Panc1 (cell line): ENCODE data around the gene CALML4.
"Not testable (repeated sequence)": the region's sequence is repeated elsewhere in the genome, so short reads cannot be mapped to it uniquely, and the experiment has no call there.

Experiments
- CTCF ChIP-seq: fragments of 450-650 bp; IDR thresholded peaks from 2 replicates; pipeline ENCODE4 v1.5.1; 2017; ENCODE audit warnings: mild to moderate bottlenecking
- POLR2AphosphoS5 ChIP-seq: IDR thresholded peaks from 2 replicates; pipeline ENCODE4 v1.6.1; 2012; ENCODE audit warnings: mild to moderate bottlenecking, low read depth, low read length, moderate library complexity
- REST ChIP-seq, 2 experiments: IDR thresholded peaks; 2 replicates each; pipeline ENCODE4 v1.6.1; 2011 to 2012; ENCODE audit warnings: low read depth in 2 of 2, control low read depth in 1 of 2, low read length in 1 of 2, mild to moderate bottlenecking in 1 of 2, moderate library complexity in 1 of 2; ENCODE audit not compliant: insufficient read depth in 1 of 2

GRCh38 chr15:68234520-68234919 lies 29.4 kb upstream of the CALML4 start:
- TF ChIP-seq CTCF; REST (IDR thresholded peaks at IDR 0.05; ENCODE audit: insufficient read depth in 1 of 2, low read depth in 2 of 2, low read length in 1 of 2); POLR2AphosphoS5: not testable (repeated sequence)
